HepG2 (cell line): ENCODE measurements around the gene ACER3. TPM values are rescaled to one million over a fixed set of nuclear protein-coding genes. Genes with fewer than 3 reads are reported as not detected.

Experiments used
- ASH2L ChIP-seq: fragments of 300-600, 200-600 bp; sonication (generic); IDR thresholded peaks from 2 replicates; pipeline ENCODE4 v1.7.0; 2017; ENCODE audit warnings: low read depth, mild to moderate bottlenecking, moderate library complexity, mixed read lengths, low read length; ENCODE audit not compliant: insufficient read length
- FOXJ3 ChIP-seq: sonication (generic); formaldehyde crosslinking; IDR thresholded peaks from 2 replicates; pipeline ENCODE4 v1.4.0; 2020; ENCODE audit warnings: missing genetic modification reagents, mild to moderate bottlenecking, borderline replicate concordance
- IRF2 ChIP-seq: IDR thresholded peaks from 2 replicates; pipeline ENCODE4 v1.6.1; 2018; ENCODE audit warnings: missing genetic modification reagents, missing compliant biosample characterization
- SKIL ChIP-seq: sonication (generic); formaldehyde crosslinking; IDR thresholded peaks from 2 replicates; pipeline ENCODE4 v1.8.0; 2022; ENCODE audit warnings: missing genetic modification reagents, mild to moderate bottlenecking, moderate library complexity, borderline replicate concordance
- TBX2 ChIP-seq: sonication (generic); formaldehyde crosslinking; IDR thresholded peaks from 2 replicates; pipeline ENCODE4 v1.5.0; 2020; ENCODE audit warnings: missing genetic modification reagents, mild to moderate bottlenecking, borderline replicate concordance
- THAP11 ChIP-seq: IDR thresholded peaks from 2 replicates; pipeline ENCODE4 v1.6.1; 2016; ENCODE audit warnings: missing biosample characterization, missing genetic modification reagents
- ZMYM2 ChIP-seq: sonication (generic); formaldehyde crosslinking; IDR thresholded peaks from 2 replicates; pipeline ENCODE4 v1.8.0; 2022; ENCODE audit warnings: mild to moderate bottlenecking, missing genetic modification reagents
- ZNF792 ChIP-seq: IDR thresholded peaks from 2 replicates; pipeline ENCODE4 v1.6.1; 2016
- polyA plus RNA-seq, 8 experiments: library from polyadenylated mRNA; depleted of rRNA in 3 of 8; stranded (reverse) in 7 of 8; unstranded in 1 of 8; fragments of >200 nt; fragmentation: Illumina TruSeq in 4 of 8; extraction: Trizol in 4 of 8; gene quantifications; 2 replicates each; pipeline versions ENCODE4 v1.2.1 to v1.2.3, GENCODE V29; 2011 to 2016; ENCODE audit warnings: low read depth in 4 of 8, missing spikeins in 1 of 8, mixed read lengths in 1 of 8; ENCODE audit not compliant: insufficient read depth in 1 of 8
- total RNA-seq, 5 experiments: library from RNA; depleted of rRNA; stranded (reverse); fragments of >200 nt; fragmentation: Illumina TruSeq; extraction: Trizol; gene quantifications; 2 replicates each; pipeline ENCODE4 v1.2.3, GENCODE V29; 2016; ENCODE audit warnings: low read depth in 1 of 5
- TF ChIP-seq, protein P1 (sequence below): sonication (generic); formaldehyde crosslinking; conservative IDR thresholded peaks from 2 replicates; pipeline ENCODE4 v1.4.0; 2020; ENCODE audit warnings: mild to moderate bottlenecking, missing genetic modification reagents, moderate library complexity

Gene ACER3
- total and polyA plus RNA-seq, 2 of the 13 experiments (the other 11 are each of a cell fraction or from before 2014, with no cell fraction given) = 6.0 to 9.8 TPM

GRCh38 chr11:77061258-77061657, 200.5 kb downstream of the ACER3 start (continued):
- TF ChIP-seq, protein P1, sequence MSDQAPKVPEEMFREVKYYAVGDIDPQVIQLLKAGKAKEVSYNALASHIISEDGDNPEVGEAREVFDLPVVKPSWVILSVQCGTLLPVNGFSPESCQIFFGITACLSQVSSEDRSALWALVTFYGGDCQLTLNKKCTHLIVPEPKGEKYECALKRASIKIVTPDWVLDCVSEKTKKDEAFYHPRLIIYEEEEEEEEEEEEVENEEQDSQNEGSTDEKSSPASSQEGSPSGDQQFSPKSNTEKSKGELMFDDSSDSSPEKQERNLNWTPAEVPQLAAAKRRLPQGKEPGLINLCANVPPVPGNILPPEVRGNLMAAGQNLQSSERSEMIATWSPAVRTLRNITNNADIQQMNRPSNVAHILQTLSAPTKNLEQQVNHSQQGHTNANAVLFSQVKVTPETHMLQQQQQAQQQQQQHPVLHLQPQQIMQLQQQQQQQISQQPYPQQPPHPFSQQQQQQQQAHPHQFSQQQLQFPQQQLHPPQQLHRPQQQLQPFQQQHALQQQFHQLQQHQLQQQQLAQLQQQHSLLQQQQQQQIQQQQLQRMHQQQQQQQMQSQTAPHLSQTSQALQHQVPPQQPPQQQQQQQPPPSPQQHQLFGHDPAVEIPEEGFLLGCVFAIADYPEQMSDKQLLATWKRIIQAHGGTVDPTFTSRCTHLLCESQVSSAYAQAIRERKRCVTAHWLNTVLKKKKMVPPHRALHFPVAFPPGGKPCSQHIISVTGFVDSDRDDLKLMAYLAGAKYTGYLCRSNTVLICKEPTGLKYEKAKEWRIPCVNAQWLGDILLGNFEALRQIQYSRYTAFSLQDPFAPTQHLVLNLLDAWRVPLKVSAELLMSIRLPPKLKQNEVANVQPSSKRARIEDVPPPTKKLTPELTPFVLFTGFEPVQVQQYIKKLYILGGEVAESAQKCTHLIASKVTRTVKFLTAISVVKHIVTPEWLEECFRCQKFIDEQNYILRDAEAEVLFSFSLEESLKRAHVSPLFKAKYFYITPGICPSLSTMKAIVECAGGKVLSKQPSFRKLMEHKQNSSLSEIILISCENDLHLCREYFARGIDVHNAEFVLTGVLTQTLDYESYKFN = peak; percentile 74
- TF ChIP-seq IRF2 (CRISPR knock-in tag) = peak; percentile 55; the same call in 1 of the 2 replicates
- peak; percentile 93; the same call in 1 of the 2 replicates for TF ChIP-seq FOXJ3 (CRISPR knock-in tag)
- peak; percentile 65; the same call in 1 of the 2 replicates for TF ChIP-seq ZNF792 (CRISPR knock-in tag)
- TF ChIP-seq SKIL (CRISPR knock-in tag) = peak; percentile 18; the same call in 1 of the 2 replicates
- peak; percentile 68; the same call in 1 of the 2 replicates for TF ChIP-seq ZMYM2 (CRISPR knock-in tag)
- TF ChIP-seq TBX2 = peak; percentile 41; the same call in 1 of the 2 replicates
- peak; percentile 44 for TF ChIP-seq ASH2L
- TF ChIP-seq THAP11 (CRISPR knock-in tag) = peak; percentile 69; the same call in 1 of the 2 replicates
- TF ChIP-seq, all 625 proteins: peak for 109; not testable (repeated sequence) for 516
